GM18517 (cell line): ENCODE measurements around the gene CD36.

Source experiments
- ATAC-seq: cut with Tn5 transposase; IDR thresholded peaks from one replicate; pipeline ENCODE4 v1.9.1; 2021; ENCODE audit warnings: mild to moderate bottlenecking, moderate library complexity; ENCODE audit not compliant: unreplicated experiment

Gene CD36

GRCh38 chr7:80637911-80638765, at the start of gene CD36:
Gene CD36 (plus strand): TSS chr7:80638642. CDS start chr7:80646741, 8,099 bp downstream.
- no peak for ATAC-seq

- no peak for ATAC-seq
These were observed 48.8 kb upstream of the CD36 start for GRCh38 chr7:80589631-80590030.

- ATAC-seq = no peak
These were observed 46.8 kb upstream of the CD36 start for GRCh38 chr7:80591654-80592053.

GRCh38 chr7:80593869-80594586, 44.4 kb upstream of the CD36 start:
- ATAC-seq = no peak

GRCh38 chr7:80596933-80597517, 41.4 kb upstream of the CD36 start:
- ATAC-seq = no peak

- no peak for ATAC-seq
These were observed 40.6 kb upstream of the CD36 start for GRCh38 chr7:80597875-80598274.

GRCh38 chr7:80600046-80600445, 38.4 kb upstream of the CD36 start:
- ATAC-seq = no peak

GRCh38 chr7:80601999-80602398, 36.4 kb upstream of the CD36 start:
- no peak for ATAC-seq

- no peak for ATAC-seq
These were observed 34.5 kb upstream of the CD36 start for GRCh38 chr7:80603940-80604339.

- ATAC-seq = no peak
These were observed 34.0 kb upstream of the CD36 start for GRCh38 chr7:80604436-80604835.

GRCh38 chr7:80607136-80607535, 31.3 kb upstream of the CD36 start:
- ATAC-seq = no peak

- ATAC-seq = no peak
These were observed 30.1 kb upstream of the CD36 start for GRCh38 chr7:80608336-80608735.

GRCh38 chr7:80609751-80610150, 28.7 kb upstream of the CD36 start:
- no peak for ATAC-seq

- no peak for ATAC-seq
These were observed 27.1 kb upstream of the CD36 start for GRCh38 chr7:80611353-80611752.

GRCh38 chr7:80611779-80612178, 26.7 kb upstream of the CD36 start:
- ATAC-seq = no peak

- no peak for ATAC-seq
These were observed 25.6 kb upstream of the CD36 start for GRCh38 chr7:80612880-80613279.

- ATAC-seq = no peak
These were observed 24.9 kb upstream of the CD36 start for GRCh38 chr7:80613519-80613918.

- no peak for ATAC-seq
These were observed 23.6 kb upstream of the CD36 start for GRCh38 chr7:80614851-80615271.

GRCh38 chr7:80618096-80618495, 20.3 kb upstream of the CD36 start:
- ATAC-seq = no peak

- ATAC-seq = no peak
These were observed 18.7 kb upstream of the CD36 start for GRCh38 chr7:80619741-80620140.

GRCh38 chr7:80622541-80622940, 15.9 kb upstream of the CD36 start:
- ATAC-seq = no peak
